Right atrium auricular region (tissue), 2 donors: ENCODE data around the gene RIPK3. TPM values are rescaled to one million over a fixed set of nuclear protein-coding genes. Genes with fewer than 3 reads are reported as not detected.

ENCODE experiments used
- DNase-seq: peaks from one replicate; pipeline ENCODE4 v3.0.0-alpha.2; 2019; ENCODE audit warnings: low spot score
- H3K27ac ChIP-seq, 2 donors: fragments of 200-600 bp; sonication (generic); 1 replicate in 1 of 2; 2 replicates in 1 of 2; pipeline ENCODE4 v1.5.1; 2016 to 2019
- H3K27me3 ChIP-seq, 2 donors: fragments of 200-600 bp; sonication (generic); one replicate each; pipeline versions ENCODE4 v1.5.1 to v1.6.0; 2017 to 2019
- H3K36me3 ChIP-seq: fragments of 200-600 bp; sonication (generic); one replicate; pipeline ENCODE4 v1.5.1; 2016
- H3K4me1 ChIP-seq, 2 donors: fragments of 200-600 bp; sonication (generic); one replicate each; pipeline versions ENCODE4 v1.5.1 to v1.6.0; 2017 to 2019
- H3K4me3 ChIP-seq, 2 donors: fragments of 200-600 bp; sonication (generic); 1 replicate in 1 of 2; 2 replicates in 1 of 2; pipeline ENCODE4 v1.5.1; 2017 to 2019; ENCODE audit warnings: mild to moderate bottlenecking in 1 of 2, moderate library complexity in 1 of 2
- H3K9me3 ChIP-seq, 2 donors: fragments of 200-600 bp; sonication (generic); one replicate each; pipeline ENCODE4 v1.5.1; 2019
- total RNA-seq, 2 donors: library from RNA; depleted of rRNA; stranded (reverse); fragments of >200 nt; gene quantifications; one replicate each; pipeline ENCODE4 v1.1.0, GENCODE V29; 2016
- TF ChIP-seq, protein P1 (sequence below), 2 donors: fragments of 200-600 bp; sonication (generic); IDR thresholded peaks; one replicate each; pipeline ENCODE4 v1.5.1; 2019; ENCODE audit warnings: antibody characterized with exemption in 2 of 2

RIPK3 gene
- total RNA-seq, 2 donors from 2014 or later = 1.9 to 3.8 TPM

GRCh38 chr14:24325963-24326362, 13.8 kb downstream of the RIPK3 start:
- Histone ChIP-seq H3K27me3 (no peaks in the 10 kb centered on the region), H3K4me3 (no peak overlapping the region), H3K9me3 (no peaks in the 10 kb centered on the region), H3K27ac (no peak overlapping the region), H3K36me3 (no peaks in the 10 kb centered on the region), H3K4me1 (no peaks in the 10 kb centered on the region)
- TF ChIP-seq, protein P1, sequence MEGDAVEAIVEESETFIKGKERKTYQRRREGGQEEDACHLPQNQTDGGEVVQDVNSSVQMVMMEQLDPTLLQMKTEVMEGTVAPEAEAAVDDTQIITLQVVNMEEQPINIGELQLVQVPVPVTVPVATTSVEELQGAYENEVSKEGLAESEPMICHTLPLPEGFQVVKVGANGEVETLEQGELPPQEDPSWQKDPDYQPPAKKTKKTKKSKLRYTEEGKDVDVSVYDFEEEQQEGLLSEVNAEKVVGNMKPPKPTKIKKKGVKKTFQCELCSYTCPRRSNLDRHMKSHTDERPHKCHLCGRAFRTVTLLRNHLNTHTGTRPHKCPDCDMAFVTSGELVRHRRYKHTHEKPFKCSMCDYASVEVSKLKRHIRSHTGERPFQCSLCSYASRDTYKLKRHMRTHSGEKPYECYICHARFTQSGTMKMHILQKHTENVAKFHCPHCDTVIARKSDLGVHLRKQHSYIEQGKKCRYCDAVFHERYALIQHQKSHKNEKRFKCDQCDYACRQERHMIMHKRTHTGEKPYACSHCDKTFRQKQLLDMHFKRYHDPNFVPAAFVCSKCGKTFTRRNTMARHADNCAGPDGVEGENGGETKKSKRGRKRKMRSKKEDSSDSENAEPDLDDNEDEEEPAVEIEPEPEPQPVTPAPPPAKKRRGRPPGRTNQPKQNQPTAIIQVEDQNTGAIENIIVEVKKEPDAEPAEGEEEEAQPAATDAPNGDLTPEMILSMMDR (IDR thresholded peaks at IDR 0.05) = no peak
- no peak for DNase-seq

DNA sequence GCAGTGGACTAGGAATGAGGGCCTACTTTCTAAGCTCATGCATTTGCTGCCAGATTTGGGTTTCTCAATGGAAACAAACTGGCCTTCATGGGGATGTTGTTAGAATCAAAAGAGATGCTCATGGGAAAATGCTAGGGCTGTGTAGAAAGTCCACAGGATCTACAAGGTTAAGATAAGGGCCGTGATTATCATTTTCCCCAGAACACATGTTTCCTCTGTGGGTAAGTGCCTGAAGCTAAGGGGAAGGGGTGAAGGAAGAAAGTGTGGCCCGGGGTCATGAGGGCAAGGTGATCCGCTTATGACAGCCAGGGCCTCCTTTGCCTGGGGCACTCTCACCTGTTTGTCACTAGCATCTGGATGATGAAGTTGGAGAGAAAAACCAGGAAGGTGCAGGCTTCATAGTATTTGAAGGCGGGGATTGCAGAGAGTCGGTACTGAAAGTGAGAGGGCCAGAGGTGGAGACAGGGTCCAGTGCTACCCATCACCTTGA, 14.7 kb downstream of the RIPK3 start:
- Histone ChIP-seq H3K36me3 (no peaks in the 10 kb centered on the region), H3K27me3 (no peaks in the 10 kb centered on the region), H3K4me1 (no peaks in the 10 kb centered on the region), H3K4me3 (no peak overlapping the region), H3K27ac (no peak overlapping the region), H3K9me3 (no peaks in the 10 kb centered on the region)
- no peak for DNase-seq
- TF ChIP-seq, protein P1 (IDR thresholded peaks at IDR 0.05) = no peak

- H3K4me3 ChIP-seq = no peak overlapping the region
- no peaks in the 10 kb centered on the region for H3K27me3 ChIP-seq
- TF ChIP-seq, protein P1 (IDR thresholded peaks at IDR 0.05) = no peak
- H3K4me1 ChIP-seq = no peaks in the 10 kb centered on the region
- H3K27ac ChIP-seq = no peak overlapping the region
- H3K9me3 ChIP-seq = no peaks in the 10 kb centered on the region
- H3K36me3 ChIP-seq = no peaks in the 10 kb centered on the region
- no peak for DNase-seq
These were observed 15.8 kb downstream of the RIPK3 start for GRCh38 chr14:24324024-24324423.

GRCh38 chr14:24323341-24323740, 16.4 kb downstream of the RIPK3 start:
- Histone ChIP-seq H3K9me3 (no peaks in the 10 kb centered on the region), H3K36me3 (no peaks in the 10 kb centered on the region)

DNA sequence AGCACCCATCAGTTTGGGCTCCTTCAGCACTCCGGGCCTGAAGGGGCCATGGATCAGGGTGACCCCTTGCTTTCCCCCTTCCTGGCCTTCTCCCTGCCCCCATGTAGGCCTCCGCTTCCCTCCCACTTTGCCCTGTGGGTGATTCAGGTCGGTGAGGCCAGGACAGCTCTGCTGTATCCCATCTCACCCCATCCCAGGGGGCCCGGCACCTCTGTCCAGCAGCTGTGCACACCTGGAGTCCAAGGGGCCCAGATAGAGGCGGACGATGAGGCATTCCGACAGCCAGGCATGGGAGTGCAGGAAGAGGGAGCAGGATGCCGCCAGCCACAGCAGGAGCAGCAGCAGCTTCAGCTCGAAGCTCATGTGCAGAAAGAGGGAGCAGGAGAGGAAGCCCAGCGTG, 17.1 kb downstream of the RIPK3 start:
- no peaks in the 10 kb centered on the region for H3K36me3 ChIP-seq

More at GRCh38 chr14:24323341-24323740, 16.4 kb downstream of the RIPK3 start:
- Histone ChIP-seq H3K4me3 (no peak overlapping the region), H3K27ac (no peak overlapping the region), H3K27me3 (no peaks in the 10 kb centered on the region), H3K4me1 (no peaks in the 10 kb centered on the region)
- TF ChIP-seq, protein P1 (IDR thresholded peaks at IDR 0.05) = no peak
- no peak for DNase-seq

More for the DNA sequence above, 17.1 kb downstream of the RIPK3 start:
- no peak for DNase-seq
- Histone ChIP-seq H3K4me3 (no peak overlapping the region), H3K9me3 (no peaks in the 10 kb centered on the region), H3K4me1 (no peaks in the 10 kb centered on the region), H3K27me3 (no peaks in the 10 kb centered on the region), H3K27ac (no peak overlapping the region)
- TF ChIP-seq, protein P1 (IDR thresholded peaks at IDR 0.05) = no peak
